ENCODE data around the gene TPRX2. TPM values are rescaled to one million over a fixed set of nuclear protein-coding genes. Genes with fewer than 3 reads are reported as not detected.

TPRX2 gene
- total and polyA plus RNA-seq, 10 of the 15 experiments (the other 5 are each of a cell fraction or from before 2014, with no cell fraction given) = not detected

DNA sequence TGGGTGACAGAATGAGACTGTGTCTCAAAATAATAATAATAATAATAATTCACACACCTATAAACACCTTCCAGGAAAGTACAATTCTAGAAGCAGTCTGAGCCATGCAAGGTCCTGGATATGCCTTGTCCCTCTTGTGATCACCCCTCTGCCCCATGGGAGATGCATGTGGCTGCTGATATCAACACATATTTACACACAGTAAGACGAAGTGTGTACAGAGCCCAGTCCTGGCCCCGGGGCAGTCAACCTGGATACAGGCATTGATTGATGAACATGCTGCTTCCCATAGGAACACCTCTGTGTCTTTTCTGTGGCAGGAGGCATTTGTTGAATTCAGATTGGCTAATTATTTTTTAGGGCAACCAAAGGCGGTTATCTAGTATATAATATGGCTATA lies 23.9 kb downstream of the TPRX2 start:
- Histone ChIP-seq H3K27ac (ENCODE audit: control insufficient read depth, insufficient read depth) (no peak overlapping the region), H3K4me3 (no peak overlapping the region), H3K9ac (ENCODE audit: control insufficient read depth, insufficient read depth, low read length) (no peak overlapping the region), H3K27me3 (replicated peaks in 1 of 2; ENCODE audit: control insufficient read depth in 2 of 2, insufficient read depth in 2 of 2, low read length in 1 of 2) (no peaks in the 10 kb centered on the region), H2AFZ (ENCODE audit: control insufficient read depth, low read depth, low read length) (no peak overlapping the region), H3K4me2 (ENCODE audit: control insufficient read depth, insufficient read depth) (no peak overlapping the region), H3K9me3 (replicated peaks; ENCODE audit: control insufficient read depth, insufficient read depth, low read length) (no peaks in the 10 kb centered on the region), H4K20me1 (ENCODE audit: control insufficient read depth, insufficient read depth) (no peaks in the 10 kb centered on the region), H3K4me1 (ENCODE audit: control insufficient read depth, insufficient read depth, low read length) (no peaks in the 10 kb centered on the region), H3K79me2 (ENCODE audit: control insufficient read depth, insufficient read depth, low read length) (no peaks in the 10 kb centered on the region), H3K36me3 (ENCODE audit: control insufficient read depth in 2 of 2, insufficient read depth in 2 of 2, low read length in 1 of 2) (no peaks in the 10 kb centered on the region)
- TF ChIP-seq EP300 (IDR thresholded peaks at IDR 0.05; ENCODE audit: borderline replicate concordance in 1 of 2, control insufficient read depth in 1 of 2, low read depth in 2 of 2, low read length in 2 of 2) (no peak), ZNF622 (IDR thresholded peaks at IDR 0.05) (no peak), FOXM1 (IDR thresholded peaks at IDR 0.05; ENCODE audit: low read depth, low read length) (no peak), NFXL1 (IDR thresholded peaks at IDR 0.05; ENCODE audit: borderline replicate concordance) (no peak), ESRRA (IDR thresholded peaks at IDR 0.05; ENCODE audit: low read length) (no peak), EZH2 (IDR thresholded peaks at IDR 0.05; ENCODE audit: borderline replicate concordance, control insufficient read depth, low read depth, low read length) (no peak), SUZ12 (IDR thresholded peaks at IDR 0.05; ENCODE audit: unreplicated experiment) (no peak), RB1 (IDR thresholded peaks at IDR 0.05; ENCODE audit: borderline replicate concordance) (no peak)
- TF ChIP-seq, protein P1, sequence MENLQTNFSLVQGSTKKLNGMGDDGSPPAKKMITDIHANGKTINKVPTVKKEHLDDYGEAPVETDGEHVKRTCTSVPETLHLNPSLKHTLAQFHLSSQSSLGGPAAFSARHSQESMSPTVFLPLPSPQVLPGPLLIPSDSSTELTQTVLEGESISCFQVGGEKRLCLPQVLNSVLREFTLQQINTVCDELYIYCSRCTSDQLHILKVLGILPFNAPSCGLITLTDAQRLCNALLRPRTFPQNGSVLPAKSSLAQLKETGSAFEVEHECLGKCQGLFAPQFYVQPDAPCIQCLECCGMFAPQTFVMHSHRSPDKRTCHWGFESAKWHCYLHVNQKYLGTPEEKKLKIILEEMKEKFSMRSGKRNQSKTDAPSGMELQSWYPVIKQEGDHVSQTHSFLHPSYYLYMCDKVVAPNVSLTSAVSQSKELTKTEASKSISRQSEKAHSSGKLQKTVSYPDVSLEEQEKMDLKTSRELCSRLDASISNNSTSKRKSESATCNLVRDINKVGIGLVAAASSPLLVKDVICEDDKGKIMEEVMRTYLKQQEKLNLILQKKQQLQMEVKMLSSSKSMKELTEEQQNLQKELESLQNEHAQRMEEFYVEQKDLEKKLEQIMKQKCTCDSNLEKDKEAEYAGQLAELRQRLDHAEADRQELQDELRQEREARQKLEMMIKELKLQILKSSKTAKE (IDR thresholded peaks at IDR 0.05; ENCODE audit: low read depth, poor library complexity, severe bottlenecking) = no peak
- TF ChIP-seq, protein P2, sequence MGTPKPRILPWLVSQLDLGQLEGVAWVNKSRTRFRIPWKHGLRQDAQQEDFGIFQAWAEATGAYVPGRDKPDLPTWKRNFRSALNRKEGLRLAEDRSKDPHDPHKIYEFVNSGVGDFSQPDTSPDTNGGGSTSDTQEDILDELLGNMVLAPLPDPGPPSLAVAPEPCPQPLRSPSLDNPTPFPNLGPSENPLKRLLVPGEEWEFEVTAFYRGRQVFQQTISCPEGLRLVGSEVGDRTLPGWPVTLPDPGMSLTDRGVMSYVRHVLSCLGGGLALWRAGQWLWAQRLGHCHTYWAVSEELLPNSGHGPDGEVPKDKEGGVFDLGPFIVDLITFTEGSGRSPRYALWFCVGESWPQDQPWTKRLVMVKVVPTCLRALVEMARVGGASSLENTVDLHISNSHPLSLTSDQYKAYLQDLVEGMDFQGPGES (IDR thresholded peaks at IDR 0.05) = no peak
- ChIA-PET CTCF (interaction anchor here (0.5 to 1.2 kb wide), 2 partner anchors 13 to 265 kb away, joined by 3 to 4 read pairs; no protein-coding TSS in a partner anchor), POLR2A (interaction anchor here (1.0 kb wide), 1 partner anchor 9 kb away, joined by 4 read pairs; no protein-coding TSS in a partner anchor), SMC1A (ENCODE audit: uncharacterized antibody, unreplicated experiment) (no interaction called here), RAD21 (ENCODE audit: unreplicated experiment) (no interaction called here)
- in situ Hi-C loops (cut with MboI) (no loop called here), intact Hi-C loops (cut with micrococcal nuclease; ENCODE audit: unreplicated experiment) (no loop called here)
- no TSS peak for BruUV-seq (replicated peaks)
- 54% methylated on average over 3 of the region's 3 CpGs for WGBS (ENCODE audit: insufficient coverage, insufficient replicate concordance, low lambda C conversion rate, missing lambda C conversion rate)
- no peak for ATAC-seq
- DNase-seq (ENCODE audit: low read depth, low spot score) = no peak
- FAIRE-seq = no peak
